GM23248 (cell line): ENCODE data around the gene SLC25A1.

Source experiments
- EZH2 ChIP-seq: fragments of 200-600 bp; sonication (generic); IDR thresholded peaks from 2 replicates; pipeline ENCODE4 v1.6.1; 2018; ENCODE audit warnings: antibody characterized with exemption, mild to moderate bottlenecking; ENCODE audit not compliant: insufficient read depth, poor library complexity, severe bottlenecking
- EZH2phosphoT487 ChIP-seq: fragments of 200-600 bp; sonication (generic); IDR thresholded peaks from 2 replicates; pipeline ENCODE4 v1.6.1; 2018; ENCODE audit warnings: antibody characterized with exemption, moderate library complexity, mild to moderate bottlenecking, low read depth; ENCODE audit not compliant: insufficient read depth

- TF ChIP-seq EZH2 (no peak), EZH2phosphoT487 (no peak)
Observed at GRCh38 chr22:19201869-19202798, 23.6 kb upstream of the SLC25A1 start.
